Calu3 (cell line): ENCODE results near the gene NCOR1. TPM values are rescaled to one million over a fixed set of nuclear protein-coding genes. Genes with fewer than 3 reads are reported as not detected.
"Not testable (repeated sequence)": the region's sequence is repeated elsewhere in the genome, so short reads cannot be mapped to it uniquely, and the experiment has no call there.

ENCODE experiments used
- BruUV-seq: library from RNA; stranded (reverse); fragments of 400-500 nt; replicated peaks from 2 replicates; lab custom pipeline; 2021; lab: Mats Ljungman, UMichigan
- CTCF ChIA-PET: fragments of 300-600 bp; sonication (Branson Sonifier 250); formaldehyde crosslinking; loops from one replicate; lab custom pipeline; 2022; ENCODE audit warnings: antibody characterized with exemption; lab: Charles Lee
- DNase-seq: peaks from one replicate; pipeline ENCODE4 v3.0.0; 2022
- H3K27ac Mint-ChIP-seq: one replicate; pipeline ENCODE4 v1.8.0; 2022; ENCODE audit warnings: mixed read lengths; ENCODE audit not compliant: unreplicated experiment
- H3K27me3 Mint-ChIP-seq: one replicate; pipeline ENCODE4 v1.8.0; 2022; ENCODE audit warnings: mixed read lengths; ENCODE audit not compliant: unreplicated experiment
- H3K36me3 Mint-ChIP-seq: one replicate; pipeline ENCODE4 v1.8.0; 2022; ENCODE audit warnings: mild to moderate bottlenecking, moderate library complexity, mixed read lengths; ENCODE audit not compliant: insufficient read depth, unreplicated experiment
- H3K4me1 Mint-ChIP-seq: one replicate; pipeline ENCODE4 v1.8.0; 2022; ENCODE audit warnings: mild to moderate bottlenecking, low read depth, mixed read lengths; ENCODE audit not compliant: unreplicated experiment
- H3K4me3 Mint-ChIP-seq: one replicate; pipeline ENCODE4 v1.8.0; 2022; ENCODE audit warnings: mild to moderate bottlenecking, low read depth, moderate library complexity, mixed read lengths; ENCODE audit not compliant: unreplicated experiment
- H3K9me3 Mint-ChIP-seq: one replicate; pipeline ENCODE4 v1.8.0; 2022; ENCODE audit warnings: low read depth, mixed read lengths; ENCODE audit not compliant: unreplicated experiment
- intact Hi-C: fragments of 100-400 bp; cut with micrococcal nuclease; formaldehyde crosslinking; loops from one replicate; pipeline ENCODE4 v1.10.0; 2022; ENCODE audit not compliant: unreplicated experiment
- total RNA-seq: library from RNA; stranded (reverse); gene quantifications from 2 replicates; pipeline ENCODE4 v1.2.3, GENCODE V29; 2022
- TF ChIP-seq, protein P1 (sequence below): fragments of 200-600 bp; IDR thresholded peaks from one replicate; pipeline ENCODE4 v1.8.0; 2022; ENCODE audit warnings: antibody characterized with exemption; ENCODE audit not compliant: unreplicated experiment

Gene NCOR1
- total RNA-seq, 1 experiment from 2014 or later: 84.0 TPM

DNA sequence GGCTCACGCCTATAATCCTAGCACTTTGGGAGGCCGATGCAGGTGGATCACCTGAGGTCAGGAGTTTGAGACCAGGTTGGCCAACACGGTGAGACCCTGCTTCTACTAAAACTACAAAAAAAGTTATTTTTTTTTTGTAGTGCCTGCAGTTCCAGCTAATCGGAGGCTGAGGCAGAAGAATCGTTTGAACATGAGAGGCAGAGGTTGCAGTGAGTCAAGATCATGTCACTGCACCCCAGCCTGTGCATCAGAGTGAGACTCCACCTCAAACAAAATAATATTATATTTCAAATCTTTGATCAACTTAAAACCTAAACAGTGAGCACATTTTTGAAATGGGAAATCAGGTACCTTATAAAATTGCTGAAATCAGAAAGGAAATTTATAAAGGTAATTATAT lies 36.5 kb downstream of the NCOR1 start:
- H3K27me3 Mint-ChIP-seq: no peaks in the 10 kb centered on the region
- H3K4me3 Mint-ChIP-seq: no peak overlapping the region
- H3K27ac Mint-ChIP-seq: no peak overlapping the region
- CTCF ChIA-PET: interaction anchor here (0.7 kb wide), 1 partner anchor 11 kb away, joined by 5 read pairs; no protein-coding TSS in a partner anchor
- intact Hi-C loops: no loop called here
- peaks cover 6% of the 10 kb centered on the region for H3K36me3 Mint-ChIP-seq
- H3K9me3 Mint-ChIP-seq: no peaks in the 10 kb centered on the region
- DNase-seq: no peak
- TF ChIP-seq, protein P1, sequence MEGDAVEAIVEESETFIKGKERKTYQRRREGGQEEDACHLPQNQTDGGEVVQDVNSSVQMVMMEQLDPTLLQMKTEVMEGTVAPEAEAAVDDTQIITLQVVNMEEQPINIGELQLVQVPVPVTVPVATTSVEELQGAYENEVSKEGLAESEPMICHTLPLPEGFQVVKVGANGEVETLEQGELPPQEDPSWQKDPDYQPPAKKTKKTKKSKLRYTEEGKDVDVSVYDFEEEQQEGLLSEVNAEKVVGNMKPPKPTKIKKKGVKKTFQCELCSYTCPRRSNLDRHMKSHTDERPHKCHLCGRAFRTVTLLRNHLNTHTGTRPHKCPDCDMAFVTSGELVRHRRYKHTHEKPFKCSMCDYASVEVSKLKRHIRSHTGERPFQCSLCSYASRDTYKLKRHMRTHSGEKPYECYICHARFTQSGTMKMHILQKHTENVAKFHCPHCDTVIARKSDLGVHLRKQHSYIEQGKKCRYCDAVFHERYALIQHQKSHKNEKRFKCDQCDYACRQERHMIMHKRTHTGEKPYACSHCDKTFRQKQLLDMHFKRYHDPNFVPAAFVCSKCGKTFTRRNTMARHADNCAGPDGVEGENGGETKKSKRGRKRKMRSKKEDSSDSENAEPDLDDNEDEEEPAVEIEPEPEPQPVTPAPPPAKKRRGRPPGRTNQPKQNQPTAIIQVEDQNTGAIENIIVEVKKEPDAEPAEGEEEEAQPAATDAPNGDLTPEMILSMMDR: no peak
- no peaks in the 10 kb centered on the region for H3K4me1 Mint-ChIP-seq
- no TSS peak for BruUV-seq

DNA sequence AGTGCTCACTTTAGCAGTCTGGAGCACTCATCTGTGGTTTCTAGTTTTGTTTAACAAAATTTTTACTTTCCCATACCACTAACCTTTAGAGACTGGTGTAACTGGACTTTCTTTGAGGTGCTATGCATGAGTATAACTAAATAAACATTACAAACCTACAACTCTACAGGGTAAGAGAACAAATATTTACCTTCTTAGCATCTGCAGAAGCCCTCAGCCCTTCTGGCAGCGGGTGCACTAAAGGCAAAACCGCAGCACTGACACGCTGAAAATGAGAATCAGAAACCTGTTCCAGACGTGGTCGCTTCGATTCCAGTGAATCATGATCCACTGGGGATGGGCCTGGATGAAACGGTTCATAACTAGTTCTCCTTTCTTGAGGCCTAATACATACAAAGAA lies 43.7 kb downstream of the NCOR1 start:
- H3K27ac Mint-ChIP-seq: no peak overlapping the region
- no peaks in the 10 kb centered on the region for H3K36me3 Mint-ChIP-seq
- DNase-seq: peak; percentile 23
- H3K27me3 Mint-ChIP-seq: no peaks in the 10 kb centered on the region
- H3K9me3 Mint-ChIP-seq: no peaks in the 10 kb centered on the region
- TF ChIP-seq, protein P1: no peak
- no peaks in the 10 kb centered on the region for H3K4me1 Mint-ChIP-seq
- H3K4me3 Mint-ChIP-seq: no peak overlapping the region
- no TSS peak for BruUV-seq
- intact Hi-C loops: no loop called here
- CTCF ChIA-PET: no interaction called here

DNA sequence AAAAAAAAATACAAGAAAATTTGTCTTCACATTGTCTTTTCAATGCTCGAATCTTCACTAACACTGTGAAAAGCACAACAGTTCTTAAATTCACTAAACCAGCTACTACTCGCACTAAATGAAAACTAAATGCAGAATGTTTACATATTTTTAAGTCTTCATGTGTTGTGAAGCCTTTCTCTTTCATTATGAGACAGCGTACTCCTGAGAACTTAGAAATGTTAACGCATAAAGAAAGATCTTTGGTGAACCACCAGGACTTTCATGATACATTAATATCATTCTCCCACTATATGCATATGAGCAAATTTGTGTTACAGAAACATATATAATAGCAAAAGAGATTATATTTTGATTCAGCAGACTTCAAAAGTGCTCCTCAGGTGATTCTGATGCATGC lies 48.6 kb downstream of the NCOR1 start:
- BruUV-seq, H3K4me3 Mint-ChIP-seq: not testable (repeated sequence)

DNA sequence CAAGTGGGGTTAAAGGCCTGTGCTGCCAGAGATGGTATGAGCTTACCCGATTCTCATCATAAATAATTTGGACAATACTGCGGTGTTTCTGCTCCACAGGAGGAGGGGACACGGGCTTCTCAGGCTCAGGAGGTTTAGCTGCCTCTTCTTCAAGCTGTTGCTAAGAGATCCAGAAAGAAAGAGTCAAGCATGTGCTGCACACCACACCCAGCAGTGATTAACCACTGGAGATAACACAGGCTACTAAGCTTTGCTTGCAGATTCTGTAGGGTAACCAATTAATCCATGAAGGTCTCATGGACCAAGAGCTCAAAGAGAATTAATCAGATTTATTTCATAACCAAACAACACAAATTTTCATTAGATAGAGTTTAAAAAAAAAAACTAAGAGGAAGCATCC lies 56.6 kb downstream of the NCOR1 start:
- no peak for DNase-seq
- no peaks in the 10 kb centered on the region for H3K27me3 Mint-ChIP-seq
- no peaks in the 10 kb centered on the region for H3K9me3 Mint-ChIP-seq
- TF ChIP-seq, protein P1: no peak
- no peak overlapping the region for H3K4me3 Mint-ChIP-seq
- H3K36me3 Mint-ChIP-seq: peaks cover 15% of the 10 kb centered on the region
- intact Hi-C loops: no loop called here
- CTCF ChIA-PET: no interaction called here
- H3K27ac Mint-ChIP-seq: no peak overlapping the region
- BruUV-seq: no TSS peak
- H3K4me1 Mint-ChIP-seq: no peaks in the 10 kb centered on the region

More for the DNA sequence above, 48.6 kb downstream of the NCOR1 start:
- H3K36me3 Mint-ChIP-seq, intact Hi-C loops, CTCF ChIA-PET, DNase-seq, H3K9me3 Mint-ChIP-seq, H3K27ac Mint-ChIP-seq, H3K27me3 Mint-ChIP-seq, H3K4me1 Mint-ChIP-seq: not testable (repeated sequence)

DNA sequence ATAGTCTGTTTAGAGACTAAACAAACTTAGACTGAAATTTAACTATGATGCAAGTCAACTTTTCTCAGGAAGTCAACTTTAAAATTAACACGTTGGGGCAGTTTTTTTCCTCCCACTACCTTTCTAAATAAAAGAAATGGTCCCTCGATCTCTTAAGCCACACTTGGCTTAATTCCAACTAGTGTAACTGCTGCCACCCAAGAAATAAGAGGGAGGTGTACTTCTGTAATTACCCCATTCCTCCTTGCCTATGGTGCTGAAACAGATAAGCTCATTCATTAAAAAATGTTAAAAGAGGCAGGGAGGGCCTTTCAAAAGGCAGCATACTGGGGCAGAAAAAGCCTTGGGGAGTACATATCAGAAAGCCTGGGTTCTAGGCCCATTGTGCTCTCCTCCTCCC lies 59.8 kb downstream of the NCOR1 start:
- Mint-ChIP-seq H3K9me3 (no peaks in the 10 kb centered on the region), H3K4me1 (no peaks in the 10 kb centered on the region), H3K4me3 (no peak overlapping the region), H3K27me3 (no peaks in the 10 kb centered on the region), H3K27ac (no peak overlapping the region), H3K36me3 (peaks cover 12% of the 10 kb centered on the region)
- TF ChIP-seq, protein P1: no peak
- CTCF ChIA-PET: no interaction called here
- no TSS peak for BruUV-seq
- DNase-seq: no peak
- intact Hi-C loops: no loop called here

DNA sequence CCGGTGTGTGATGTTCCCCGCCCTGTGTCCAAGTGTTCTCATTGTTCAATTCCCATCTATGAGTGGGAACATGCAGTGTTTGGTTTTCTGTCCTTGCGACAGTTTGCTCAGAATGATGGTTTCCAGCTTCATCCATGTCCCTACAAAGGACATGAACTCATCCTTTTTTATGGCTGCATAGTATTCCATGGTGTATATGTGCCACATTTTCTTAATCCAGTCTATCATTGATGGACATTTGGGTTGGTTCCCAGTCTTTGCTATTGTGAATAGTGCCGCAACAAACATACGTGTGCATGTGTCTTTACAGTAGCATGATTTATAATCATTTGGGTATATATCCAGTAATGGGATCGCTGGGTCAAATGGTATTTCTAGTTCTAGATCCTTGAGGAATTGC lies 63.0 kb downstream of the NCOR1 start:
- intact Hi-C loops, H3K4me1 Mint-ChIP-seq, BruUV-seq, H3K27ac Mint-ChIP-seq, H3K4me3 Mint-ChIP-seq, H3K9me3 Mint-ChIP-seq, CTCF ChIA-PET, DNase-seq, H3K27me3 Mint-ChIP-seq: not testable (repeated sequence)
- H3K36me3 Mint-ChIP-seq: peaks cover 11% of the 10 kb centered on the region
